CD4-positive, alpha-beta T cell (primary cell): ENCODE measurements around the gene PSTK. TPM values are rescaled to one million over a fixed set of nuclear protein-coding genes. Genes with fewer than 3 reads are reported as not detected.

Experiments
- ATAC-seq: fragments of 200-7000 bp; cut with Tn5 transposase; one replicate; pipeline ENCODE4 v1.10.0; 2022; ENCODE audit warnings: mild to moderate bottlenecking; ENCODE audit not compliant: poor library complexity
- CTCF ChIA-PET: fragments of 350-600 bp; sonication (Branson Sonifier 250); formaldehyde crosslinking; loops from one replicate; lab custom pipeline; 2021; ENCODE audit warnings: antibody characterized with exemption, inconsistent platforms; lab: Charles Lee
- POLR2A ChIA-PET: fragments of 350-600 bp; sonication (Branson Sonifier 250); formaldehyde crosslinking; loops from one replicate; lab custom pipeline; 2021; ENCODE audit warnings: antibody characterized with exemption, inconsistent platforms; lab: Charles Lee
- DNase-seq, 14 experiments: peaks; one replicate each; pipeline ENCODE4 v3.0.0-alpha.2; 2013 to 2020; ENCODE audit warnings: mixed read lengths in 2 of 14
- H3K27ac ChIP-seq, 2 donors: one replicate each; pipeline versions ENCODE4 v1.5.1 to v1.7.0; 2013; ENCODE audit warnings: low read length in 2 of 2, low read depth in 1 of 2, mild to moderate bottlenecking in 1 of 2
- H3K27me3 ChIP-seq, 2 experiments: 1 replicate in 1 of 2; 2 replicates in 1 of 2; pipeline versions ENCODE4 v1.6.1 to v1.7.0; 2013; ENCODE audit warnings: low read length in 2 of 2, control low read depth in 1 of 2, mild to moderate bottlenecking in 1 of 2, moderate library complexity in 1 of 2; ENCODE audit not compliant: insufficient read depth in 2 of 2, control insufficient read depth in 1 of 2
- H3K36me3 ChIP-seq: one replicate; pipeline ENCODE4 v1.6.1; 2013; ENCODE audit warnings: low read length, control low read depth; ENCODE audit not compliant: insufficient read depth
- H3K4me1 ChIP-seq: one replicate; pipeline ENCODE4 v1.6.1; 2013; ENCODE audit warnings: low read length, control low read depth; ENCODE audit not compliant: insufficient read depth
- H3K4me3 ChIP-seq: one replicate; pipeline ENCODE4 v1.5.1; 2013; ENCODE audit warnings: mild to moderate bottlenecking, low read length, moderate library complexity
- H3K9me3 ChIP-seq, 2 experiments: 1 replicate in 1 of 2; 2 replicates in 1 of 2; pipeline versions ENCODE4 v1.6.1 to v1.7.0; 2013; ENCODE audit warnings: low read length in 2 of 2, mild to moderate bottlenecking in 2 of 2, control low read depth in 1 of 2, moderate library complexity in 1 of 2; ENCODE audit not compliant: control insufficient read depth in 1 of 2, insufficient read depth in 1 of 2
- H3K27ac Mint-ChIP-seq: one replicate; pipeline ENCODE4 v1.8.0; 2020; ENCODE audit warnings: mixed read lengths
- H3K27me3 Mint-ChIP-seq: one replicate; pipeline ENCODE4 v1.8.0; 2021; ENCODE audit warnings: mixed read lengths
- H3K36me3 Mint-ChIP-seq: one replicate; pipeline ENCODE4 v1.8.0; 2021; ENCODE audit warnings: low read depth, mixed read lengths
- H3K4me1 Mint-ChIP-seq: one replicate; pipeline ENCODE4 v1.8.0; 2021; ENCODE audit warnings: low read depth, mixed read lengths
- H3K4me3 Mint-ChIP-seq: one replicate; pipeline ENCODE4 v1.8.0; 2020; ENCODE audit warnings: mild to moderate bottlenecking, mixed read lengths
- H3K9me3 Mint-ChIP-seq: one replicate; pipeline ENCODE4 v1.8.0; 2020; ENCODE audit warnings: mixed read lengths
- intact Hi-C, 2 experiments: fragments of 100-400 bp; cut with DNase I in 1 of 2; cut with micrococcal nuclease in 1 of 2; formaldehyde crosslinking; loops; one replicate each; pipeline versions ENCODE4 v1.15.1 to v1.9.0; 2023 to 2025; cut with DNase I, micrococcal nuclease
- total RNA-seq, 174 experiments: library from RNA in 2 of 174; stranded (reverse) in 2 of 174; gene quantifications; one replicate each; pipeline ENCODE4 v1.2.3 and lab custom pipeline; 2021 to 2026
- TF ChIP-seq, protein P1 (sequence below): fragments of 200-600 bp; IDR thresholded peaks from one replicate; pipeline ENCODE4 v1.8.0; 2022; ENCODE audit warnings: antibody characterized with exemption, mild to moderate bottlenecking

Gene PSTK
- total RNA-seq, 2 experiments from 2014 or later = 16.1 to 18.6 TPM

DNA sequence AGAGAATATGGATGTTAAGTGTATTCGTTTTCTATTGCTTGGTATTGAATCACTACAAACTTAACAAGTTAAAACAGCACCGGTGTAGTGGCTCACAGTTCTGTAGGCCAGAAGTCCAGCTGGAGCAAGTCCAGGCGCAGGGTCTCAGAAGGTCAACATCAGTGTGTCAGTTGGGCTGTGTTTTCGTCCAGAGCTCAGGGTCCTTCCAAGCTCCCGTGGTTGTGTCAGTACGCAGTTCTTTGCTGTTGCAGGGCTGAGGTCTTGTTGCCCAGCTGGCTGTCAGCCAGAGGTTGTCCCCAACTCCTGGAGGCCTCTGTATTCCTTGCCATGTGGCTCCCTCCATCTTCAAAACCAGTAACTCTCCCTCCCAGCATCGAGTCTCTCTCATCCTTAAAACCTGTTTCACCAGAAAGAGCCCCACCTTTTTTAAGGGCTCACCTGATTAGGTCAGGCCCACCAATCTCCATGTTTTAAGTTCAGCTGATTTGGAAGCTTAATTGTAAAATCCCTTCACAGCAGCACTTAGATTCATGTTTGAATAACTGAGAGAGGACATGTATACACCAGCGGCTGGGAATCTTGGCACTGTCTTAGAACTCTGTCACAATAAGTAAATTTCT, 55.4 kb downstream of the PSTK start:
- Histone ChIP-seq H3K27ac (no peak overlapping the region), H3K27me3 (no peaks in the 10 kb centered on the region), H3K36me3 (peaks cover 5% of the 10 kb centered on the region), H3K9me3 (no peaks in the 10 kb centered on the region), H3K4me3 (no peak overlapping the region), H3K4me1 (peaks cover 2% of the 10 kb centered on the region)
- ChIA-PET CTCF (no interaction called here), POLR2A (no interaction called here)
- ATAC-seq = no peak
- TF ChIP-seq, protein P1, sequence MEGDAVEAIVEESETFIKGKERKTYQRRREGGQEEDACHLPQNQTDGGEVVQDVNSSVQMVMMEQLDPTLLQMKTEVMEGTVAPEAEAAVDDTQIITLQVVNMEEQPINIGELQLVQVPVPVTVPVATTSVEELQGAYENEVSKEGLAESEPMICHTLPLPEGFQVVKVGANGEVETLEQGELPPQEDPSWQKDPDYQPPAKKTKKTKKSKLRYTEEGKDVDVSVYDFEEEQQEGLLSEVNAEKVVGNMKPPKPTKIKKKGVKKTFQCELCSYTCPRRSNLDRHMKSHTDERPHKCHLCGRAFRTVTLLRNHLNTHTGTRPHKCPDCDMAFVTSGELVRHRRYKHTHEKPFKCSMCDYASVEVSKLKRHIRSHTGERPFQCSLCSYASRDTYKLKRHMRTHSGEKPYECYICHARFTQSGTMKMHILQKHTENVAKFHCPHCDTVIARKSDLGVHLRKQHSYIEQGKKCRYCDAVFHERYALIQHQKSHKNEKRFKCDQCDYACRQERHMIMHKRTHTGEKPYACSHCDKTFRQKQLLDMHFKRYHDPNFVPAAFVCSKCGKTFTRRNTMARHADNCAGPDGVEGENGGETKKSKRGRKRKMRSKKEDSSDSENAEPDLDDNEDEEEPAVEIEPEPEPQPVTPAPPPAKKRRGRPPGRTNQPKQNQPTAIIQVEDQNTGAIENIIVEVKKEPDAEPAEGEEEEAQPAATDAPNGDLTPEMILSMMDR = no peak
- H3K27me3 Mint-ChIP-seq = no peaks in the 10 kb centered on the region
- H3K4me3 Mint-ChIP-seq = no peak overlapping the region
- no peaks in the 10 kb centered on the region for H3K9me3 Mint-ChIP-seq
- peaks cover 8% of the 10 kb centered on the region for H3K4me1 Mint-ChIP-seq
- intact Hi-C loops = no loop called here
- DNase-seq = no peak
- peaks cover 48% of the 10 kb centered on the region for H3K36me3 Mint-ChIP-seq
- no peak overlapping the region for H3K27ac Mint-ChIP-seq

DNA sequence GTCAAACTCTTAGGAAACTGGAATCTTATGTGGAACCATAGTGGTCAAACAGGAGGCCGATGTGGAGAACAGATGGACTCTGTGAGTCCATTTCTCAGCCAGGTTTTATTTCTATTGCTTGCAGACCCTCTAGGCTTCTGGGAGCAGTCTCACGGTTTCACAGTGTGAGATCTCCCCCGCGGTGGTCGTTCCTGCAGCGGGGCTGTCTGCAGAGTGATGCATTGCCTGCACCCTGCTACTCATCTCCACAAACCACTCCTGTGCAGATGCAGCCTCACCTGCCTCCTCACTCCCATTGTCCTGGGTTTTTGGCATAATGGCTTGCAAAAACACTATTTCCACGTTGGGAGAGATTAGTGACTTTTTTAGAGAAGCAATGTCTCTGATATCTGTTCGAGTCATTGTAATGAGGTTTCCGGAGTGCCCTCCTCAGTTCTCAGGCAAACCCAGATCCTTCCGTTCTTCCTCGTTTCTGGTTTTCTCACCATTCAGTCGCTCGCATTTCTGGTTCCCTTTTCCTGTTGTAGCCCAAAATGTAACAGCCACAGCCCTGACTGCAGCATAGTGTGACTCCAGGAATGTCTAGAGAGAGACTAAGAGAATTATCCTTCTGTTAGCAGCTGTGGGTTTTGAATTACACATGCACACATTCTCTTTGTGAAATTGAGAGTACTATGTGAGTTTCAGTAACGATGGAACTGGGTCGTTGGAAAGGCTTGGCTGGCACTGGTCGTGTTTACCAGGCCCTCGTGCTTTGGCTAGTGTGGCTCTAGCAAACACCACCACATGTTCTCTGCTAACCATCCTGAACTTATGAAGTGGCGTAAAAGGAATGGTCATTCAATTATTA, 58.8 kb downstream of the PSTK start:
- peaks cover 69% of the 10 kb centered on the region for H3K36me3 Mint-ChIP-seq
- ChIA-PET CTCF (interaction anchor here (1.0 kb wide), 1 partner anchor 16 kb away, joined by 3 read pairs; no protein-coding TSS in a partner anchor), POLR2A (no interaction called here)
- DNase-seq (no peak), ATAC-seq (no peak)
- H3K4me3 Mint-ChIP-seq = no peak overlapping the region
- TF ChIP-seq, protein P1 = no peak
- Histone ChIP-seq H3K36me3 (peaks cover 8% of the 10 kb centered on the region), H3K27me3 (no peaks in the 10 kb centered on the region), H3K9me3 (no peaks in the 10 kb centered on the region), H3K4me3 (no peak overlapping the region), H3K27ac (no peak overlapping the region), H3K4me1 (peaks cover 2% of the 10 kb centered on the region)
- H3K27me3 Mint-ChIP-seq = no peaks in the 10 kb centered on the region
- no peaks in the 10 kb centered on the region for H3K9me3 Mint-ChIP-seq
- intact Hi-C loops = no loop called here
- peaks cover 8% of the 10 kb centered on the region for H3K4me1 Mint-ChIP-seq
- no peak overlapping the region for H3K27ac Mint-ChIP-seq

DNA sequence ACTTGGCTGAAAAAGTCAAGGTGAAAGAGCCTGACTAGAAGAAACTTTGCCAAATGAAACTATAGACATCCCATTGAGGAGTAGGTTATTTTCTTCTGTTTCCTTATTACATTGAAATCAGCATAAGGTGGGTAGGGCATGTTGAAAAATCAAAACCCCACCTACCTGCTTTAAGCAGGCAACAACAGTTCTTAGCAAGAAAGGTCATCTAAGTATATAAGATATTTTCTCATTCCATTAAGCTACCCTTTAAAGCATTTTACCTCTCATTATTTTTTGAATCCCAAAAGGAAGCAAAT, 59.4 kb downstream of the PSTK start:
- Histone ChIP-seq H3K27ac (no peak overlapping the region), H3K27me3 (no peaks in the 10 kb centered on the region), H3K4me1 (peaks cover 2% of the 10 kb centered on the region), H3K9me3 (no peaks in the 10 kb centered on the region), H3K4me3 (no peak overlapping the region), H3K36me3 (peaks cover 14% of the 10 kb centered on the region)
- H3K4me3 Mint-ChIP-seq = no peak overlapping the region
- POLR2A ChIA-PET = no interaction called here
- peaks cover 8% of the 10 kb centered on the region for H3K4me1 Mint-ChIP-seq
- CTCF ChIA-PET = no interaction called here
- ATAC-seq (no peak), DNase-seq (no peak)
- H3K27me3 Mint-ChIP-seq = no peaks in the 10 kb centered on the region
- H3K27ac Mint-ChIP-seq = no peak overlapping the region
- intact Hi-C loops = no loop called here
- H3K36me3 Mint-ChIP-seq = peaks cover 69% of the 10 kb centered on the region
- TF ChIP-seq, protein P1 = no peak
- H3K9me3 Mint-ChIP-seq = no peaks in the 10 kb centered on the region

Other genes with a start within 250 kb of the PSTK start
- gene CUZD1, start 134.5 kb upstream of the PSTK start, total RNA-seq = under 1 TPM; 0.27 to 0.64 TPM
- gene FAM24B, start 100.8 kb upstream of the PSTK start, total RNA-seq = 1 to 10 TPM; 6.8 to 7.1 TPM
- not detected for gene FAM24A, start 69.8 kb upstream of the PSTK start, total RNA-seq
- 1 to 10 TPM; 2.3 to 2.5 TPM for gene C10orf88, start 26.2 kb upstream of the PSTK start, total RNA-seq
- 10 to 100 TPM; 81.8 to 87.1 TPM for gene IKZF5, start 28.4 kb downstream of the PSTK start, total RNA-seq
- 10 to 100 TPM; 16.6 to 17.9 TPM for gene ACADSB, start 28.6 kb downstream of the PSTK start, total RNA-seq
- gene HMX3, start 155.6 kb downstream of the PSTK start, total RNA-seq = under 1 TPM in 1 of 2 experiments, not detected in 1; 0.34 TPM
- gene HMX2, start 167.7 kb downstream of the PSTK start, total RNA-seq = not detected
- gene BUB3, start 174.0 kb downstream of the PSTK start, total RNA-seq = 100 to 1,000 TPM; 167 to 178 TPM